Sigmoid colon (tissue), 7 donors: ENCODE measurements around the gene APLF. TPM values are rescaled to one million over a fixed set of nuclear protein-coding genes. Genes with fewer than 3 reads are reported as not detected.

Experiments
- DNase-seq: peaks from one replicate; pipeline ENCODE4 v3.0.0-alpha.2; 2019
- H3K27ac ChIP-seq, 4 donors: fragments of 200-600 bp; sonication (generic); one replicate each; pipeline ENCODE4 v1.5.1; 2016 to 2019; ENCODE audit warnings: mild to moderate bottlenecking in 1 of 4
- H3K27me3 ChIP-seq, 3 donors: fragments of 200-600 bp; sonication (generic); one replicate each; pipeline ENCODE4 v1.5.1; 2019; ENCODE audit warnings: mild to moderate bottlenecking in 1 of 3
- H3K36me3 ChIP-seq, 4 donors: fragments of 200-600 bp; sonication (generic); one replicate each; pipeline ENCODE4 v1.5.1; 2016 to 2019
- H3K4me1 ChIP-seq, 4 donors: fragments of 200-600 bp; sonication (generic); one replicate each; pipeline ENCODE4 v1.5.1; 2017 to 2019
- H3K4me3 ChIP-seq, 4 donors: fragments of 200-600 bp; sonication (generic); one replicate each; pipeline ENCODE4 v1.5.1; 2017 to 2019; ENCODE audit warnings: mild to moderate bottlenecking in 2 of 4, moderate library complexity in 1 of 4
- H3K9me3 ChIP-seq, 4 donors: fragments of 200-600 bp in 3 of 4; sonication (generic) in 3 of 4; one replicate each; pipeline versions ENCODE4 v1.5.1 to v1.6.1; 2013 to 2019
- EP300 ChIP-seq, 4 donors: sonication (generic); formaldehyde crosslinking; IDR thresholded peaks; one replicate each; pipeline ENCODE4 v1.6.1; 2017; ENCODE audit warnings: antibody characterized with exemption in 4 of 4
- POLR2A ChIP-seq, 2 donors: fragments of 450-650 bp; IDR thresholded peaks; one replicate each; pipeline ENCODE4 v1.6.1; 2016; ENCODE audit warnings: antibody characterized with exemption in 2 of 2, mild to moderate bottlenecking in 2 of 2, moderate library complexity in 2 of 2
- POLR2AphosphoS5 ChIP-seq, 4 donors: sonication (generic); formaldehyde crosslinking; IDR thresholded peaks; one replicate each; pipeline ENCODE4 v1.6.1; 2017; ENCODE audit warnings: antibody characterized with exemption in 4 of 4
- WGBS, 2 donors: extraction: QIAGEN DNeasy Blood & Tissue Kit; methylation state at CpG; one replicate each; pipeline ENCODE4 v1.1.7; 2013; 5-methylcytosine and 5-hydroxymethylcytosine counted together
- intact Hi-C: fragments of 100-400 bp; cut with DNase I; formaldehyde crosslinking; loops from one replicate; pipeline ENCODE4 v1.15.1; 2023
- polyA plus RNA-seq, 3 donors: library from polyadenylated mRNA; stranded (reverse); fragments of 200-250 nt; gene quantifications; one replicate each; pipeline ENCODE4 v1.2.3, GENCODE V29; 2013
- total RNA-seq, 4 donors: library from RNA; depleted of rRNA; stranded (reverse); fragments of >200 nt; gene quantifications; one replicate each; pipeline ENCODE4 v1.1.0, GENCODE V29; 2016
- TF ChIP-seq, protein P1 (sequence below), 4 experiments: fragments of 450-650 bp in 3 of 4; fragments of 200-600 bp in 1 of 4; IDR thresholded peaks; one replicate each; pipeline ENCODE4 v1.5.1; 2016 to 2019; ENCODE audit warnings: antibody characterized with exemption in 4 of 4, mild to moderate bottlenecking in 3 of 4, moderate library complexity in 2 of 4
- donor health status: healthy with polysubstance abuse.
- donor health status: Bipolar disorder and iron deficiency.
- donor health status: healthy.

APLF gene
- total and polyA plus RNA-seq, 7 donors, result 0.23 to 21.7 (median 11.0) TPM

DNA sequence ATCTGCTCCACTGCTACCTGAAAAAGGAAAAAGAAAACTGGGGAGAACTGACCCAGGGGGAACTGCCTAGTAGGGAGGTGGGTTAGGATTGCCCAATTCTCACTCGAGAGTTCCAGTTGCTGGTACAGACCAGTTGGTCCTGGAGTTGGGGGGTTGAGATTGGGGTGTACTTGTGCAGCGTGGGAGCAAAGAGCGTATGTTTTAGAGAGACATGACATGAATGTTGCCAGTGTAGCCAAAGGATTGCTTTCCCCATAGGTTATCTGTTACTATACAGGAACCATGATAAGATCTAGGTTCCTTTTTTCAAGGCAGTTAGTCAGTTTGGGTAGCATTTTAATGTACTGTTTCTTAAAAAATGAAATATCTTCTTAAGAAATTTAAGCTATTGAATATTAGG, 68.6 kb downstream of the APLF start:
- DNase-seq, result no peak
- Histone ChIP-seq H3K9me3 (no peaks in the 10 kb centered on the region), H3K4me3 (no peak overlapping the region), H3K36me3 (peaks cover 0 to 9% (median 0%) of the 10 kb centered on the region in 4 donors), H3K4me1 (no peaks in the 10 kb centered on the region), H3K27me3 (no peaks in the 10 kb centered on the region), H3K27ac (no peak overlapping the region)
- WGBS, 2 donors, result 71 to 91% methylated on average over 3 of the region's 3 CpGs
- no peak for TF ChIP-seq POLR2AphosphoS5 (IDR thresholded peaks at IDR 0.05)
- no peak for TF ChIP-seq EP300 (IDR thresholded peaks at IDR 0.05)
- no peak for TF ChIP-seq POLR2A (IDR thresholded peaks at IDR 0.05)
- TF ChIP-seq, protein P1, sequence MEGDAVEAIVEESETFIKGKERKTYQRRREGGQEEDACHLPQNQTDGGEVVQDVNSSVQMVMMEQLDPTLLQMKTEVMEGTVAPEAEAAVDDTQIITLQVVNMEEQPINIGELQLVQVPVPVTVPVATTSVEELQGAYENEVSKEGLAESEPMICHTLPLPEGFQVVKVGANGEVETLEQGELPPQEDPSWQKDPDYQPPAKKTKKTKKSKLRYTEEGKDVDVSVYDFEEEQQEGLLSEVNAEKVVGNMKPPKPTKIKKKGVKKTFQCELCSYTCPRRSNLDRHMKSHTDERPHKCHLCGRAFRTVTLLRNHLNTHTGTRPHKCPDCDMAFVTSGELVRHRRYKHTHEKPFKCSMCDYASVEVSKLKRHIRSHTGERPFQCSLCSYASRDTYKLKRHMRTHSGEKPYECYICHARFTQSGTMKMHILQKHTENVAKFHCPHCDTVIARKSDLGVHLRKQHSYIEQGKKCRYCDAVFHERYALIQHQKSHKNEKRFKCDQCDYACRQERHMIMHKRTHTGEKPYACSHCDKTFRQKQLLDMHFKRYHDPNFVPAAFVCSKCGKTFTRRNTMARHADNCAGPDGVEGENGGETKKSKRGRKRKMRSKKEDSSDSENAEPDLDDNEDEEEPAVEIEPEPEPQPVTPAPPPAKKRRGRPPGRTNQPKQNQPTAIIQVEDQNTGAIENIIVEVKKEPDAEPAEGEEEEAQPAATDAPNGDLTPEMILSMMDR (IDR thresholded peaks at IDR 0.05), result no peak
- intact Hi-C loops, result no loop called here

GRCh38 chr2:68537011-68537410, 69.6 kb downstream of the APLF start:
- H3K27me3 ChIP-seq, result no peaks in the 10 kb centered on the region
- intact Hi-C loops, result no loop called here
- H3K4me3 ChIP-seq, result no peak overlapping the region
- H3K4me1 ChIP-seq, result no peaks in the 10 kb centered on the region
- TF ChIP-seq EP300 (IDR thresholded peaks at IDR 0.05) (no peak), POLR2A (IDR thresholded peaks at IDR 0.05) (no peak), POLR2AphosphoS5 (IDR thresholded peaks at IDR 0.05) (no peak)
- TF ChIP-seq, protein P1 (IDR thresholded peaks at IDR 0.05), result no peak
- peaks cover 0 to 9% (median 0%) of the 10 kb centered on the region in 4 donors for H3K36me3 ChIP-seq
- WGBS, 2 donors, result 89 to 90% methylated on average over 4 of the region's 4 CpGs
- H3K27ac ChIP-seq, result no peak overlapping the region
- DNase-seq, result no peak
- H3K9me3 ChIP-seq, result no peaks in the 10 kb centered on the region

- intact Hi-C loops, result no loop called here
- no peaks in the 10 kb centered on the region for H3K4me1 ChIP-seq
- WGBS, 2 donors, result 72 to 85% methylated on average over 2 of the region's 2 CpGs
- no peaks in the 10 kb centered on the region for H3K9me3 ChIP-seq
- H3K36me3 ChIP-seq, result peaks cover 0 to 9% (median 0%) of the 10 kb centered on the region in 4 donors
- TF ChIP-seq POLR2A (IDR thresholded peaks at IDR 0.05) (no peak), POLR2AphosphoS5 (IDR thresholded peaks at IDR 0.05) (no peak), EP300 (IDR thresholded peaks at IDR 0.05) (no peak)
- TF ChIP-seq, protein P1 (IDR thresholded peaks at IDR 0.05), result no peak
- H3K4me3 ChIP-seq, result no peak overlapping the region
- H3K27ac ChIP-seq, result no peak overlapping the region
- DNase-seq, result no peak
- H3K27me3 ChIP-seq, result no peaks in the 10 kb centered on the region
These were observed 70.4 kb downstream of the APLF start for GRCh38 chr2:68537809-68538208.

DNA sequence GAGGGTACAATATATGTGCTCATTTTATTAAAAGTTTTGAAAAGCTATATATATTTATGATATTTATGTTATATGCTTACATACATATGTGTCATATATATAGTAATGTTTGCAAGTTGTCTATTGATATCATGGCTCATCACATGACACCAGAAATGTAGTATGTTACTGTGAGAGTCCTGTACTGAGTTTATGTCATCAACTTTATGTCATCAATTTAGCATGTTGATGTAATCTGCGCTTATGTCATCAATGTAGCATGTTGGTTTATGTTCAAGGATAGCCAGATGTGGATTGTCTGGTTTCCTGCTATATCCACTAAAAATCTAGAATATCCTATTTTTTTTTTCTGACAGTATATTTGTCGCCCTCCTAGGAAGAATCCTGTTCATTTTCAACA, 77.4 kb downstream of the APLF start:
- H3K4me3 ChIP-seq, result no peak overlapping the region
- no peak for TF ChIP-seq POLR2A (IDR thresholded peaks at IDR 0.05)
- TF ChIP-seq, protein P1 (IDR thresholded peaks at IDR 0.05), result no peak
- TF ChIP-seq EP300 (IDR thresholded peaks at IDR 0.05), result no peak
- TF ChIP-seq POLR2AphosphoS5 (IDR thresholded peaks at IDR 0.05), result no peak
- DNase-seq, result no peak
- H3K27me3 ChIP-seq, result no peaks in the 10 kb centered on the region
- H3K9me3 ChIP-seq, result no peaks in the 10 kb centered on the region
- no peaks in the 10 kb centered on the region for H3K4me1 ChIP-seq
- H3K27ac ChIP-seq, result no peak overlapping the region
- WGBS, 2 donors, result 91 to 97% methylated on average over 2 of the region's 2 CpGs
- no peaks in the 10 kb centered on the region for H3K36me3 ChIP-seq
- intact Hi-C loops, result no loop called here

GRCh38 chr2:68548396-68548795, 81.0 kb downstream of the APLF start:
- H3K36me3 ChIP-seq, result no peaks in the 10 kb centered on the region
- H3K9me3 ChIP-seq, result no peaks in the 10 kb centered on the region
- no peaks in the 10 kb centered on the region for H3K27me3 ChIP-seq
- TF ChIP-seq POLR2AphosphoS5 (IDR thresholded peaks at IDR 0.05) (no peak), EP300 (IDR thresholded peaks at IDR 0.05) (no peak), POLR2A (IDR thresholded peaks at IDR 0.05) (no peak)
- TF ChIP-seq, protein P1 (IDR thresholded peaks at IDR 0.05), result no peak
- intact Hi-C loops, result no loop called here
- no peak overlapping the region for H3K27ac ChIP-seq
- DNase-seq, result no peak
- H3K4me3 ChIP-seq, result no peak overlapping the region
- WGBS, 2 donors, result 29 to 64% methylated on average over 1 of the region's 1 CpG
- H3K4me1 ChIP-seq, result no peaks in the 10 kb centered on the region
